ENCODE results near the gene FHAD1. TPM values are rescaled to one million over a fixed set of nuclear protein-coding genes. Genes with fewer than 3 reads are reported as not detected.

FHAD1 gene
- total RNA-seq, 4 donors from 2014 or later, result not detected

- no peak overlapping the region for H3K27ac ChIP-seq
- H3K4me3 ChIP-seq, result no peak overlapping the region
- no peaks in the 10 kb centered on the region for H3K36me3 ChIP-seq
- H3K4me1 ChIP-seq, result no peaks in the 10 kb centered on the region
- H3K27me3 ChIP-seq, result no peaks in the 10 kb centered on the region
- no peak for TF ChIP-seq POLR2A (IDR thresholded peaks at IDR 0.05)
- no peak for TF ChIP-seq CTCF (IDR thresholded peaks at IDR 0.05 in 4 of 5, conservative IDR thresholded peaks at IDR 0.05 in 1 of 5)
- ATAC-seq (no peak), DNase-seq (no peak)
- intact Hi-C loops (cut with DNase I; ENCODE audit: low total_unique reads), result loop anchor here (10.0 kb wide), 1 partner anchor 154 kb away; the partner anchor contains the start of gene TMEM51
- in situ Hi-C loops (cut with MboI; ENCODE audit: low sequenced_read_pairs in 4 of 4), result loop anchor here in 2 of 4 donors (10.0 kb wide), 1 partner anchor 184 kb away; no protein-coding TSS in a partner anchor
- H3K9me3 ChIP-seq, result no peaks in the 10 kb centered on the region
These were observed 61.6 kb downstream of the FHAD1 start for GRCh38 chr1:15308621-15309027.

- Histone ChIP-seq H3K27me3 (no peaks in the 10 kb centered on the region), H3K4me3 (no peak overlapping the region), H3K4me1 (no peaks in the 10 kb centered on the region), H3K9me3 (no peaks in the 10 kb centered on the region), H3K27ac (no peak overlapping the region), H3K36me3 (no peaks in the 10 kb centered on the region)
- no peak for TF ChIP-seq POLR2A (IDR thresholded peaks at IDR 0.05)
- TF ChIP-seq CTCF (IDR thresholded peaks at IDR 0.05 in 4 of 5, conservative IDR thresholded peaks at IDR 0.05 in 1 of 5), result no peak
- ATAC-seq (no peak), DNase-seq (no peak)
- in situ Hi-C loops (cut with MboI; ENCODE audit: low sequenced_read_pairs in 4 of 4), result loop anchor here in 3 of 4 donors (10.0 kb wide), 2 partner anchors 125 to 185 kb away; partner anchors contain the start of gene CTRC (in 1 of the 3)
- intact Hi-C loops (cut with DNase I; ENCODE audit: low total_unique reads), result loop anchor here (10.0 kb wide), 1 partner anchor 155 kb away; the partner anchor contains the start of gene TMEM51
These were observed 62.7 kb downstream of the FHAD1 start for GRCh38 chr1:15309687-15310086.

- TF ChIP-seq CTCF (IDR thresholded peaks at IDR 0.05 in 4 of 5, conservative IDR thresholded peaks at IDR 0.05 in 1 of 5), result no peak
- TF ChIP-seq POLR2A (IDR thresholded peaks at IDR 0.05), result no peak
- Histone ChIP-seq H3K27ac (no peak overlapping the region), H3K27me3 (no peaks in the 10 kb centered on the region), H3K9me3 (no peaks in the 10 kb centered on the region), H3K4me1 (no peaks in the 10 kb centered on the region), H3K4me3 (no peak overlapping the region), H3K36me3 (no peaks in the 10 kb centered on the region)
- in situ Hi-C loops (cut with MboI; ENCODE audit: low sequenced_read_pairs in 4 of 4), result loop anchor here in 1 of 4 donors (10.0 kb wide), 1 partner anchor 124 kb away; the partner anchor contains the start of gene CTRC
- ATAC-seq (no peak), DNase-seq (no peak)
- intact Hi-C loops (cut with DNase I; ENCODE audit: low total_unique reads), result no loop called here
These were observed 63.5 kb downstream of the FHAD1 start for GRCh38 chr1:15310544-15310943.

GRCh38 chr1:15311122-15311822 lies 64.2 kb downstream of the FHAD1 start:
- DNase-seq (no peak), ATAC-seq (no peak)
- in situ Hi-C loops (cut with MboI; ENCODE audit: low sequenced_read_pairs in 4 of 4), result loop anchor here in 1 of 4 donors (10.0 kb wide), 1 partner anchor 124 kb away; the partner anchor contains the start of gene CTRC
- Histone ChIP-seq H3K4me1 (no peaks in the 10 kb centered on the region), H3K27me3 (no peaks in the 10 kb centered on the region), H3K9me3 (no peaks in the 10 kb centered on the region), H3K27ac (no peak overlapping the region), H3K4me3 (no peak overlapping the region), H3K36me3 (no peaks in the 10 kb centered on the region)
- TF ChIP-seq POLR2A (IDR thresholded peaks at IDR 0.05), result no peak
- no peak for TF ChIP-seq CTCF (IDR thresholded peaks at IDR 0.05 in 4 of 5, conservative IDR thresholded peaks at IDR 0.05 in 1 of 5)
- intact Hi-C loops (cut with DNase I; ENCODE audit: low total_unique reads), result no loop called here
